Measurements from ENCODE around the gene RNF13.

GRCh38 chr3:149892371-149892770, 79.4 kb downstream of the RNF13 start:
- TF ChIP-seq CTCF (IDR thresholded peaks at IDR 0.05): no peak
- no peak for TF ChIP-seq EP300 (IDR thresholded peaks at IDR 0.05)
- TF ChIP-seq POLR2A (IDR thresholded peaks at IDR 0.05): no peak
- TF ChIP-seq POLR2AphosphoS5 (IDR thresholded peaks at IDR 0.05): no peak
